ENCODE data around the gene DPYSL3. TPM values are rescaled to one million over a fixed set of nuclear protein-coding genes. Genes with fewer than 3 reads are reported as not detected.
A peak's percentile ranks its signal among the peaks of the same experiment; 100 is the strongest.

Gene DPYSL3
- total RNA-seq, 1 donor from 2014 or later: 1.6 TPM

- FAIRE-seq (no peak), DNase-seq (ENCODE audit: low read depth) (no peak)
- no peaks in the 10 kb centered on the region for H3K36me3 ChIP-seq (ENCODE audit: control insufficient read depth, insufficient read depth, low read length)
- TF ChIP-seq, protein P1, sequence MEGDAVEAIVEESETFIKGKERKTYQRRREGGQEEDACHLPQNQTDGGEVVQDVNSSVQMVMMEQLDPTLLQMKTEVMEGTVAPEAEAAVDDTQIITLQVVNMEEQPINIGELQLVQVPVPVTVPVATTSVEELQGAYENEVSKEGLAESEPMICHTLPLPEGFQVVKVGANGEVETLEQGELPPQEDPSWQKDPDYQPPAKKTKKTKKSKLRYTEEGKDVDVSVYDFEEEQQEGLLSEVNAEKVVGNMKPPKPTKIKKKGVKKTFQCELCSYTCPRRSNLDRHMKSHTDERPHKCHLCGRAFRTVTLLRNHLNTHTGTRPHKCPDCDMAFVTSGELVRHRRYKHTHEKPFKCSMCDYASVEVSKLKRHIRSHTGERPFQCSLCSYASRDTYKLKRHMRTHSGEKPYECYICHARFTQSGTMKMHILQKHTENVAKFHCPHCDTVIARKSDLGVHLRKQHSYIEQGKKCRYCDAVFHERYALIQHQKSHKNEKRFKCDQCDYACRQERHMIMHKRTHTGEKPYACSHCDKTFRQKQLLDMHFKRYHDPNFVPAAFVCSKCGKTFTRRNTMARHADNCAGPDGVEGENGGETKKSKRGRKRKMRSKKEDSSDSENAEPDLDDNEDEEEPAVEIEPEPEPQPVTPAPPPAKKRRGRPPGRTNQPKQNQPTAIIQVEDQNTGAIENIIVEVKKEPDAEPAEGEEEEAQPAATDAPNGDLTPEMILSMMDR (IDR thresholded peaks at IDR 0.05; ENCODE audit: insufficient read depth, low read length, severe bottlenecking): no peak
- peak overlapping the region; percentile 63 for H3K4me3 ChIP-seq (ENCODE audit: low read depth, low read length)
- H3K27me3 ChIP-seq (ENCODE audit: control insufficient read depth, insufficient read depth, low read length): no peaks in the 10 kb centered on the region
Measured at GRCh38 chr5:147509041-147509709, 693 bp downstream of the DPYSL3 start.

DNA sequence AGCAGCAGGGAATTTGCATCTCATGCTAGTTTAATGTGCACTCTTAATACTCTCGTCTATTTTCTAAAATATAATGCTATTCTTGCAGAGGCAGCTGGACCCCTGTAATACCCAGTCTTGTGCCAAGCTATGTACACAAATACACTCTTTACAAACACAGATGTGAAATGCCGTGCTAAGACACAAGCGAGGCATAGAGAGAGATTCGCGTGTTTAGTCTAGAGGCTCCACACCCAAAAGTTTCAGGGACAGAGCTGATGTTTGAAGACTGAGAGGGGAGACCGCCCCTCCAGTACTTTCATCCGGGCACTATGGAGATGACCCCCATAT is 1.2 kb downstream of the DPYSL3 start:
- Histone ChIP-seq H3K27me3 (ENCODE audit: control insufficient read depth, insufficient read depth, low read length) (no peaks in the 10 kb centered on the region), H3K36me3 (ENCODE audit: control insufficient read depth, insufficient read depth, low read length) (no peaks in the 10 kb centered on the region), H3K4me3 (ENCODE audit: low read depth, low read length) (peak overlapping the region; percentile 63)
- FAIRE-seq (no peak), DNase-seq (ENCODE audit: low read depth) (no peak)
- TF ChIP-seq, protein P1 (IDR thresholded peaks at IDR 0.05; ENCODE audit: insufficient read depth, low read length, severe bottlenecking): no peak

GRCh38 chr5:147507480-147508126 is 2.3 kb downstream of the DPYSL3 start:
- no peaks in the 10 kb centered on the region for H3K36me3 ChIP-seq (ENCODE audit: control insufficient read depth, insufficient read depth, low read length)
- TF ChIP-seq, protein P1 (IDR thresholded peaks at IDR 0.05; ENCODE audit: insufficient read depth, low read length, severe bottlenecking): no peak
- H3K4me3 ChIP-seq (ENCODE audit: low read depth, low read length): no peak overlapping the region
- H3K27me3 ChIP-seq (ENCODE audit: control insufficient read depth, insufficient read depth, low read length): no peaks in the 10 kb centered on the region
- peak; percentile 66 for DNase-seq (ENCODE audit: low read depth)
- no peak for FAIRE-seq

DNA sequence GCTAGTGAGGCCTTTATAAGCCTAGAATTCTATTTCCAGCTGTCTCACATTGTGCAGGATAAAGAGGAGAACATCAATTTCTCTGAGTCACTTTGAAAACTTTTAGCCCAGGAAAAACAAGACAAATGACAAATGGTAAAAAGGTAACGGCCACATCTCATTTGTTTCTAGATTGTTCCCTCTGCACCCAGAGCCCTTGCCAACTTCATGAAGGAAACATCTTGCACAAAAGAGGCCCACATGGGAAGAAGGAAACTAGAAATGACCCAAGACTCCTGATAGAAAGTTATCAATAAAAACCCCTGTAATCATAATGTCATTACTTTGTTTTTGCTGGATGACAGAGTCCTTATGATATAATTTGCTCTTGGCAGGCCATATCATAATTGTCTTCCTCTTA is 5.3 kb downstream of the DPYSL3 start:
- FAIRE-seq: no peak
- Histone ChIP-seq H3K27me3 (ENCODE audit: control insufficient read depth, insufficient read depth, low read length) (no peaks in the 10 kb centered on the region), H3K4me3 (ENCODE audit: low read depth, low read length) (no peak overlapping the region), H3K36me3 (ENCODE audit: control insufficient read depth, insufficient read depth, low read length) (no peaks in the 10 kb centered on the region)
- DNase-seq (ENCODE audit: low read depth): no peak
- TF ChIP-seq, protein P1 (IDR thresholded peaks at IDR 0.05; ENCODE audit: insufficient read depth, low read length, severe bottlenecking): no peak

DNA sequence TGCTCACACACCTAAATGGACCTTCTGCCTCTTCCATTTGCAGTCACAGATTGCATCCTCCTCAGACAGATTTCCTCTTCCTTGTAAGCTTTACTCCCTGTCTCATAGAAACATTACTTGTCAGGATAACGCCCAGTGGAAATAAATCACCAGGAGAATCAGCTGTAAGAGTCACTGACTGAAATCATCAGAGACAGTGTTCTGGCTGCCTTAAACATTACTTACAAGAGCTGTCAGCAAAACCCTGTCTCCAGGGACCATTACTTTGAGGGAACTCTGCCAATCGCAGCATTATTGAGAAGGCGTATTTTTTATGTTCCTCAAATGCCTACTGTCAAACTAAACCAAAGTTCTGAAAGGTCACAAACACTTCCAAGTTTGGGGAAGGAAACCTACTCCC is 5.9 kb downstream of the DPYSL3 start:
- FAIRE-seq: no peak
- DNase-seq (ENCODE audit: low read depth): no peak
- Histone ChIP-seq H3K4me3 (ENCODE audit: low read depth, low read length) (no peak overlapping the region), H3K27me3 (ENCODE audit: control insufficient read depth, insufficient read depth, low read length) (no peaks in the 10 kb centered on the region), H3K36me3 (ENCODE audit: control insufficient read depth, insufficient read depth, low read length) (no peaks in the 10 kb centered on the region)
- TF ChIP-seq, protein P1 (IDR thresholded peaks at IDR 0.05; ENCODE audit: insufficient read depth, low read length, severe bottlenecking): no peak

Data from bronchial epithelial cell (primary cell).